Thymus (tissue), 11 donors: ENCODE data around the gene PRMT6. TPM values are rescaled to one million over a fixed set of nuclear protein-coding genes. Genes with fewer than 3 reads are reported as not detected.
"Not testable (repeated sequence)": the region's sequence is repeated elsewhere in the genome, so short reads cannot be mapped to it uniquely, and the experiment has no call there.

Experiments
- DNase-seq, 9 donors: peaks; one replicate each; pipeline ENCODE4 v3.0.0-alpha.2; 2013; ENCODE audit warnings: low spot score in 9 of 9, low read depth in 6 of 9, missing footprints in 1 of 9
- H3K27ac ChIP-seq, 2 donors: one replicate each; pipeline ENCODE4 v1.5.1; 2013; ENCODE audit warnings: control low read depth in 1 of 2, low read depth in 1 of 2, low read length in 1 of 2, mild to moderate bottlenecking in 1 of 2, moderate library complexity in 1 of 2
- H3K27me3 ChIP-seq, 2 donors: one replicate each; pipeline ENCODE4 v1.5.1; 2013; ENCODE audit warnings: low read length in 1 of 2; ENCODE audit not compliant: control insufficient read depth in 2 of 2, insufficient read depth in 1 of 2
- H3K36me3 ChIP-seq, 2 donors: one replicate each; pipeline ENCODE4 v1.5.1; 2013; ENCODE audit warnings: low read length in 1 of 2, mild to moderate bottlenecking in 1 of 2, moderate library complexity in 1 of 2; ENCODE audit not compliant: control insufficient read depth in 2 of 2, insufficient read depth in 2 of 2
- H3K4me1 ChIP-seq, 2 donors: one replicate each; pipeline ENCODE4 v1.5.1; 2013; ENCODE audit warnings: low read length in 2 of 2; ENCODE audit not compliant: control insufficient read depth in 2 of 2, insufficient read depth in 2 of 2
- H3K4me3 ChIP-seq, 2 donors: one replicate each; pipeline ENCODE4 v1.5.1; 2013; ENCODE audit warnings: low read length in 2 of 2, control low read depth in 1 of 2, mild to moderate bottlenecking in 1 of 2
- H3K9me3 ChIP-seq, 2 donors: one replicate each; pipeline ENCODE4 v1.5.1; 2013; ENCODE audit warnings: low read length in 1 of 2, mild to moderate bottlenecking in 1 of 2; ENCODE audit not compliant: control insufficient read depth in 2 of 2, insufficient read depth in 1 of 2
- WGBS: extraction: QIAGEN DNeasy Blood & Tissue Kit; methylation state at CpG from one replicate; pipeline ENCODE4 v1.1.7; 2013; 5-methylcytosine and 5-hydroxymethylcytosine counted together
- polyA plus RNA-seq: library from polyadenylated mRNA; stranded (reverse); fragments of 200-250 nt; gene quantifications from one replicate; pipeline ENCODE4 v1.2.3, GENCODE V29; 2013
- total RNA-seq: library from RNA; stranded (reverse); fragments of 120-200 nt; gene quantifications from one replicate; pipeline ENCODE4 v1.2.4, GENCODE V29; 2013
- donor health status: healthy.

The PRMT6 gene
- total and polyA plus RNA-seq, 2 donors: 19.1 to 24.4 TPM

GRCh38 chr1:107044310-107045220 is 11.9 kb upstream of the PRMT6 start:
- not testable (repeated sequence) for H3K4me1 ChIP-seq, H3K27ac ChIP-seq, H3K36me3 ChIP-seq, H3K9me3 ChIP-seq, H3K4me3 ChIP-seq, H3K27me3 ChIP-seq, DNase-seq
- 99% methylated on average over 44 of the region's 44 CpGs for WGBS

- no peaks in the 10 kb centered on the region for H3K4me1 ChIP-seq
- H3K9me3 ChIP-seq: no peaks in the 10 kb centered on the region
- 81% methylated on average over 1 of the region's 1 CpG for WGBS
- H3K4me3 ChIP-seq: no peak overlapping the region
- no peak overlapping the region for H3K27ac ChIP-seq
- DNase-seq: no peak
- H3K27me3 ChIP-seq: no peaks in the 10 kb centered on the region
- no peaks in the 10 kb centered on the region for H3K36me3 ChIP-seq
These were observed 8.9 kb upstream of the PRMT6 start for GRCh38 chr1:107047602-107048001.

- no peak overlapping the region for H3K4me3 ChIP-seq
- no peak overlapping the region for H3K27ac ChIP-seq
- H3K36me3 ChIP-seq: no peaks in the 10 kb centered on the region
- no peak for DNase-seq
- H3K9me3 ChIP-seq: no peaks in the 10 kb centered on the region
- H3K27me3 ChIP-seq: no peaks in the 10 kb centered on the region
- H3K4me1 ChIP-seq: no peaks in the 10 kb centered on the region
These were observed 8.2 kb upstream of the PRMT6 start for GRCh38 chr1:107048241-107048640.

- H3K4me3 ChIP-seq: no peak overlapping the region
- H3K4me1 ChIP-seq: peaks cover 0 to 3% of the 10 kb centered on the region in 2 donors
- no peaks in the 10 kb centered on the region for H3K9me3 ChIP-seq
- DNase-seq: no peak
- 96% methylated on average over 1 of the region's 1 CpG for WGBS
- H3K27ac ChIP-seq: no peak overlapping the region
- H3K36me3 ChIP-seq: no peaks in the 10 kb centered on the region
- no peaks in the 10 kb centered on the region for H3K27me3 ChIP-seq
These were observed 5.2 kb upstream of the PRMT6 start for GRCh38 chr1:107051266-107051665.

- peak overlapping the region; percentile 77 to 82 for H3K4me3 ChIP-seq
- H3K36me3 ChIP-seq, DNase-seq, H3K27me3 ChIP-seq, H3K9me3 ChIP-seq: not testable (repeated sequence)
- peaks cover 7 to 12% of the 10 kb centered on the region in 2 donors for H3K4me1 ChIP-seq
- peak overlapping the region; percentile 55 to 74 for H3K27ac ChIP-seq
- WGBS: 91% methylated on average over 24 of the region's 24 CpGs
These were observed 502 bp upstream of the PRMT6 start for GRCh38 chr1:107055919-107056425.

GRCh38 chr1:107057197-107058133 is 991 bp downstream of the PRMT6 start:
- H3K9me3 ChIP-seq: no peaks in the 10 kb centered on the region
- H3K27me3 ChIP-seq: no peaks in the 10 kb centered on the region
- H3K27ac ChIP-seq: peak overlapping the region in 1 of 2 donors; percentile 82
- WGBS: 7% methylated on average over 55 of the region's 55 CpGs
- H3K4me3 ChIP-seq: peak overlapping the region; percentile 77 to 82
- peak in 7 of 9 donors; percentile 29 to 70 (median 40) for DNase-seq
- peaks cover 0 to 13% of the 10 kb centered on the region in 2 donors for H3K36me3 ChIP-seq
- peaks cover 7 to 12% of the 10 kb centered on the region in 2 donors for H3K4me1 ChIP-seq

- peak overlapping the region in 1 of 2 donors; percentile 82 for H3K4me3 ChIP-seq
- H3K9me3 ChIP-seq: no peaks in the 10 kb centered on the region
- H3K4me1 ChIP-seq: peaks cover 7 to 12% of the 10 kb centered on the region in 2 donors
- H3K27me3 ChIP-seq: no peaks in the 10 kb centered on the region
- H3K27ac ChIP-seq: no peak overlapping the region
- peaks cover 0 to 13% of the 10 kb centered on the region in 2 donors for H3K36me3 ChIP-seq
- 77% methylated on average over 4 of the region's 4 CpGs for WGBS
- DNase-seq: peak in 1 of 9 donors; percentile 10
These were observed 2.0 kb downstream of the PRMT6 start for GRCh38 chr1:107058245-107059032.

- WGBS: 96% methylated on average over 3 of the region's 3 CpGs
- no peaks in the 10 kb centered on the region for H3K27me3 ChIP-seq
- H3K9me3 ChIP-seq: no peaks in the 10 kb centered on the region
- H3K4me1 ChIP-seq: peaks cover 7 to 9% of the 10 kb centered on the region in 2 donors
- H3K4me3 ChIP-seq: no peak overlapping the region
- peaks cover 0 to 13% of the 10 kb centered on the region in 2 donors for H3K36me3 ChIP-seq
- H3K27ac ChIP-seq: no peak overlapping the region
- DNase-seq: no peak
These were observed 5.4 kb downstream of the PRMT6 start for GRCh38 chr1:107061886-107062285.
